GM19328 (cell line): ENCODE data around the gene IGFBP7.
"Not testable (repeated sequence)": the region's sequence is repeated elsewhere in the genome, so short reads cannot be mapped to it uniquely, and the experiment has no call there.

Experiments used
- ATAC-seq: cut with Tn5 transposase; IDR thresholded peaks from one replicate; pipeline ENCODE4 v1.9.1; 2021; ENCODE audit warnings: mild to moderate bottlenecking, moderate library complexity; ENCODE audit not compliant: unreplicated experiment

The IGFBP7 gene

GRCh38 chr4:57075367-57075766 lies 34.8 kb downstream of the IGFBP7 start:
- ATAC-seq = no peak

- no peak for ATAC-seq
These were observed 35.4 kb downstream of the IGFBP7 start for GRCh38 chr4:57074744-57075143.

- no peak for ATAC-seq
These were observed 36.6 kb downstream of the IGFBP7 start for GRCh38 chr4:57073559-57073958.

GRCh38 chr4:57071326-57071725 lies 38.9 kb downstream of the IGFBP7 start:
- no peak for ATAC-seq

- ATAC-seq = no peak
These were observed 39.7 kb downstream of the IGFBP7 start for GRCh38 chr4:57070461-57070860.

GRCh38 chr4:57068237-57068981 lies 41.8 kb downstream of the IGFBP7 start:
- no peak for ATAC-seq

GRCh38 chr4:57065730-57066482 lies 44.3 kb downstream of the IGFBP7 start:
- no peak for ATAC-seq

GRCh38 chr4:57064811-57065711 lies 45.1 kb downstream of the IGFBP7 start:
- no peak for ATAC-seq

- ATAC-seq = no peak
These were observed 46.1 kb downstream of the IGFBP7 start for GRCh38 chr4:57064120-57064519.

GRCh38 chr4:57063518-57063917 lies 46.7 kb downstream of the IGFBP7 start:
- no peak for ATAC-seq

GRCh38 chr4:57061395-57061794 lies 48.8 kb downstream of the IGFBP7 start:
- no peak for ATAC-seq

GRCh38 chr4:57060717-57061067 lies 49.5 kb downstream of the IGFBP7 start:
- not testable (repeated sequence) for ATAC-seq

GRCh38 chr4:57059890-57060716 lies 50.1 kb downstream of the IGFBP7 start:
- no peak for ATAC-seq

- no peak for ATAC-seq
These were observed 54.3 kb downstream of the IGFBP7 start for GRCh38 chr4:57055886-57056285.

GRCh38 chr4:57053508-57053907 lies 56.7 kb downstream of the IGFBP7 start:
- ATAC-seq = no peak

GRCh38 chr4:57051524-57051923 lies 58.7 kb downstream of the IGFBP7 start:
- ATAC-seq = no peak

- ATAC-seq = no peak
These were observed 59.1 kb downstream of the IGFBP7 start for GRCh38 chr4:57051095-57051494.

GRCh38 chr4:57048590-57049304 lies 61.4 kb downstream of the IGFBP7 start:
- no peak for ATAC-seq

GRCh38 chr4:57047046-57047445 lies 63.1 kb downstream of the IGFBP7 start:
- ATAC-seq = not testable (repeated sequence)

- no peak for ATAC-seq
These were observed 65.2 kb downstream of the IGFBP7 start for GRCh38 chr4:57044996-57045395.
